Vagina (tissue), 2 donors: ENCODE results near the gene SCN8A.

Experiments
- CTCF ChIP-seq, 3 experiments: fragments of 450-650 bp in 2 of 3; fragments of 200-600 bp in 1 of 3; sonication (generic) in 1 of 3; IDR thresholded peaks; one replicate each; pipeline ENCODE4 v1.5.1; 2017 to 2019; ENCODE audit warnings: antibody characterized with exemption in 3 of 3, mild to moderate bottlenecking in 2 of 3, moderate library complexity in 2 of 3
- POLR2A ChIP-seq, 2 donors: fragments of 450-650 bp; IDR thresholded peaks; one replicate each; pipeline ENCODE4 v1.6.1; 2017; ENCODE audit warnings: antibody characterized with exemption in 2 of 2, mild to moderate bottlenecking in 2 of 2, moderate library complexity in 2 of 2
- POLR2AphosphoS5 ChIP-seq, 2 donors: sonication (generic); formaldehyde crosslinking; IDR thresholded peaks; one replicate each; pipeline ENCODE4 v1.9.0; 2017; ENCODE audit warnings: antibody characterized with exemption in 2 of 2, mild to moderate bottlenecking in 2 of 2, low read depth in 1 of 2; ENCODE audit not compliant: insufficient read depth in 1 of 2

GRCh38 chr12:51771008-51771407 is 180.0 kb downstream of the SCN8A start:
- no peak for TF ChIP-seq POLR2A (IDR thresholded peaks at IDR 0.05)
- TF ChIP-seq POLR2AphosphoS5 (IDR thresholded peaks at IDR 0.05; ENCODE audit: insufficient read depth in 1 of 2, low read depth in 1 of 2), result no peak
- TF ChIP-seq CTCF (IDR thresholded peaks at IDR 0.05), result no peak
